Lower leg skin (tissue), 3 donors: ENCODE measurements around the gene KLK1.

Source experiments
- CTCF ChIP-seq, 3 donors: fragments of 450-650 bp; IDR thresholded peaks; one replicate each; pipeline ENCODE4 v1.5.1; 2016; ENCODE audit warnings: antibody characterized with exemption in 3 of 3, mild to moderate bottlenecking in 3 of 3, moderate library complexity in 2 of 3
- POLR2A ChIP-seq, 2 donors: fragments of 450-650 bp; IDR thresholded peaks; one replicate each; pipeline ENCODE4 v1.6.1; 2016 to 2017; ENCODE audit warnings: antibody characterized with exemption in 2 of 2, mild to moderate bottlenecking in 1 of 2, moderate library complexity in 1 of 2

DNA sequence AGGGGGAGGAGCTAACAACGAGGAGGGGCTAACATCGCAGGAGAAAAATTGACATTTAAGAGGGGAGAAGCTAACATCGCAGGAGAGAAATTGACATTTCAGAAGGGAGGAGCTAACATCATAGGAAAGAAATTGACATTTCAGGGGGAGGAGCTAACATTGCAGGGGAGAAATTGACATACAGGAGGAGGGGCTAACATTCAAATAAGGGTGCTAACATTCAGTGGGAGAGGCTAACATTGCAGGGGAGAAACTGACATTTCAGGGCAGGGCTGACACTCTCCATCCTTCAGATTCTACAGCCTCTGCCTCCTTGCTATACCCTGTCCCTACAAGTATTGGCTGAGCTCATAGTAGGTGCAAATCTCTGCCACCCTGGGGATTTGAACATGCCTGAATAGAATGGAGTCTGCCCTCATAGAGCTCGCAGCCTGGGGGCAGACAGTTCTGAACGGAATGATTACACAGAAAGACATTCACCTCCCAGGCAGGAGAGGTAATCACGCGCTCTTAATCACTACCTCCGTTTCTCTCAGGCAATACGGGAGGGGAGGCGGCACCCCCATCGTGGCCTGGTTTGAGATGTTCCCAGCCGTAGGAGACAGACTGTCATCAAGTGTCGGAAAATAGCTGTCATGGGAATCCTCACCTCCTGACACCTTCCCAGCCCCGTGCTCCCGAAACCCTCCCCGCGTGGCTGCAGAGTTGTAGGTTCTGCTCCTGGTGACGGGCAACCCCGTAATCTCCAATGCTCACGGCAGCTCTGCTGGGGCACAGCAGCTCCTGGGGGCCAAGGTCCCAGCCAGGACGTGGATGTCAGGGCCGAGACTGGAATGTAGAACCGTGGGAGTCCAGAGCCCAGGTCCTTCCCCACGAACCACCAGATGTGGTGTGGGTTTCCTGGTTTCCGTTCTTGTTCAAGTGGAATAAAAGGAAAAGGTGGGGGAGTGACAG lies 43.8 kb downstream of the KLK1 start:
- TF ChIP-seq CTCF (IDR thresholded peaks at IDR 0.05), result no peak
- TF ChIP-seq POLR2A (IDR thresholded peaks at IDR 0.05), result no peak
